Lower lobe of right lung (tissue), 2 donors: ENCODE results near the gene MDP1. TPM values are rescaled to one million over a fixed set of nuclear protein-coding genes. Genes with fewer than 3 reads are reported as not detected.
A peak's percentile ranks its signal among the peaks of the same experiment; 100 is the strongest.
"Not testable (repeated sequence)": the region's sequence is repeated elsewhere in the genome, so short reads cannot be mapped to it uniquely, and the experiment has no call there.

ENCODE experiments used
- ATAC-seq, 2 donors: fragments of 200-7000 bp; cut with Tn5 transposase; one replicate each; pipeline ENCODE4 v1.9.1; 2020 to 2022; ENCODE audit warnings: mild to moderate bottlenecking in 2 of 2, moderate library complexity in 2 of 2
- DNase-seq: peaks from one replicate; pipeline ENCODE4 v3.0.0-alpha.2; 2020
- H3K27ac ChIP-seq: fragments of 200-600 bp; one replicate; pipeline ENCODE4 v1.8.0; 2022
- H3K27me3 ChIP-seq: fragments of 200-600 bp; one replicate; pipeline ENCODE4 v1.8.0; 2022; ENCODE audit warnings: low read depth
- H3K36me3 ChIP-seq: fragments of 200-600 bp; one replicate; pipeline ENCODE4 v1.8.0; 2022; ENCODE audit warnings: mild to moderate bottlenecking
- H3K4me1 ChIP-seq: fragments of 200-600 bp; one replicate; pipeline ENCODE4 v1.8.0; 2022
- H3K4me3 ChIP-seq: fragments of 200-600 bp; one replicate; pipeline ENCODE4 v1.8.0; 2022; ENCODE audit warnings: mild to moderate bottlenecking
- H3K9me3 ChIP-seq: fragments of 200-600 bp; one replicate; pipeline ENCODE4 v1.8.0; 2022
- CTCF ChIP-seq: fragments of 200-600 bp; IDR thresholded peaks from one replicate; pipeline ENCODE4 v1.8.0; 2022; ENCODE audit warnings: antibody characterized with exemption, mild to moderate bottlenecking
- intact Hi-C: fragments of 100-400 bp; cut with DNase I; formaldehyde crosslinking; loops from one replicate; pipeline ENCODE4 v1.11.0; 2022
- total RNA-seq: library from RNA; stranded (reverse); fragmentation: NEBNext Ultra II Directional; extraction: Animal tissue kit (Norgen Biotek cat#: 25700); gene quantifications from one replicate; pipeline ENCODE4 v1.2.1, GENCODE V29; 2021
- donor health status: DM: no; HTN: yes; CAD: no; lungs with severe emphysema.

Gene MDP1
- total RNA-seq, 1 donor from 2014 or later = 13.3 TPM

GRCh38 chr14:24219521-24219920 is 3.7 kb upstream of the MDP1 start:
- ATAC-seq (no peak), DNase-seq (no peak)
- Histone ChIP-seq H3K36me3 (peaks cover 15% of the 10 kb centered on the region), H3K27me3 (no peaks in the 10 kb centered on the region), H3K4me1 (peaks cover 15% of the 10 kb centered on the region), H3K9me3 (no peaks in the 10 kb centered on the region), H3K27ac (no peak overlapping the region), H3K4me3 (no peak overlapping the region)
- no peak for TF ChIP-seq CTCF
- intact Hi-C loops = no loop called here

GRCh38 chr14:24219080-24219479 is 3.2 kb upstream of the MDP1 start:
- Histone ChIP-seq H3K4me3 (no peak overlapping the region), H3K27me3 (no peaks in the 10 kb centered on the region), H3K9me3 (no peaks in the 10 kb centered on the region), H3K27ac (no peak overlapping the region), H3K36me3 (peaks cover 15% of the 10 kb centered on the region), H3K4me1 (peaks cover 19% of the 10 kb centered on the region)
- intact Hi-C loops = no loop called here
- no peak for DNase-seq
- no peak for ATAC-seq
- TF ChIP-seq CTCF = no peak

- ATAC-seq, DNase-seq: not testable (repeated sequence)
- H3K36me3 ChIP-seq = peaks cover 15% of the 10 kb centered on the region
Measured at GRCh38 chr14:24216876-24217275, 1.0 kb upstream of the MDP1 start.

GRCh38 chr14:24216345-24216699 is 456 bp upstream of the MDP1 start:
- no peaks in the 10 kb centered on the region for H3K27me3 ChIP-seq
- peak overlapping the region; percentile 82 for H3K4me3 ChIP-seq
- H3K4me1 ChIP-seq = peaks cover 33% of the 10 kb centered on the region
- TF ChIP-seq CTCF = no peak
- no peaks in the 10 kb centered on the region for H3K9me3 ChIP-seq
- H3K36me3 ChIP-seq = peaks cover 18% of the 10 kb centered on the region
- peak overlapping the region; percentile 92 for H3K27ac ChIP-seq
- ATAC-seq = no peak
- no peak for DNase-seq
- intact Hi-C loops = no loop called here

More at GRCh38 chr14:24216876-24217275, 1.0 kb upstream of the MDP1 start:
- H3K27ac ChIP-seq, H3K4me3 ChIP-seq, intact Hi-C loops, H3K9me3 ChIP-seq, H3K27me3 ChIP-seq: not testable (repeated sequence)
- H3K4me1 ChIP-seq = peaks cover 33% of the 10 kb centered on the region

GRCh38 chr14:24213866-24214662 is 1.8 kb downstream of the MDP1 start:
- Histone ChIP-seq H3K4me3 (peak overlapping the region; percentile 75), H3K36me3 (peaks cover 37% of the 10 kb centered on the region), H3K4me1 (peaks cover 33% of the 10 kb centered on the region), H3K9me3 (no peaks in the 10 kb centered on the region), H3K27ac (peak overlapping the region; percentile 96), H3K27me3 (no peaks in the 10 kb centered on the region)
- intact Hi-C loops = no loop called here
- TF ChIP-seq CTCF = no peak
- ATAC-seq = no peak
- DNase-seq = no peak
